A673 (cell line): ENCODE results near the gene MAP4K4.

Source experiments
- EZH2 ChIP-seq: fragments of 200-600 bp; sonication (generic); IDR thresholded peaks from 2 replicates; pipeline ENCODE4 v1.6.1; 2017; ENCODE audit warnings: borderline replicate concordance, low read depth, mild to moderate bottlenecking, mixed read lengths, antibody characterized with exemption, low read length; ENCODE audit not compliant: poor library complexity, severe bottlenecking
- TF ChIP-seq, protein P1 (sequence below): fragments of 300-800, 200-600 bp; sonication (generic); conservative IDR thresholded peaks from 2 replicates; pipeline ENCODE4 v1.5.1; 2017; ENCODE audit warnings: low read depth, mild to moderate bottlenecking, antibody characterized with exemption, low read length, moderate library complexity, mixed read lengths

- TF ChIP-seq, protein P1, sequence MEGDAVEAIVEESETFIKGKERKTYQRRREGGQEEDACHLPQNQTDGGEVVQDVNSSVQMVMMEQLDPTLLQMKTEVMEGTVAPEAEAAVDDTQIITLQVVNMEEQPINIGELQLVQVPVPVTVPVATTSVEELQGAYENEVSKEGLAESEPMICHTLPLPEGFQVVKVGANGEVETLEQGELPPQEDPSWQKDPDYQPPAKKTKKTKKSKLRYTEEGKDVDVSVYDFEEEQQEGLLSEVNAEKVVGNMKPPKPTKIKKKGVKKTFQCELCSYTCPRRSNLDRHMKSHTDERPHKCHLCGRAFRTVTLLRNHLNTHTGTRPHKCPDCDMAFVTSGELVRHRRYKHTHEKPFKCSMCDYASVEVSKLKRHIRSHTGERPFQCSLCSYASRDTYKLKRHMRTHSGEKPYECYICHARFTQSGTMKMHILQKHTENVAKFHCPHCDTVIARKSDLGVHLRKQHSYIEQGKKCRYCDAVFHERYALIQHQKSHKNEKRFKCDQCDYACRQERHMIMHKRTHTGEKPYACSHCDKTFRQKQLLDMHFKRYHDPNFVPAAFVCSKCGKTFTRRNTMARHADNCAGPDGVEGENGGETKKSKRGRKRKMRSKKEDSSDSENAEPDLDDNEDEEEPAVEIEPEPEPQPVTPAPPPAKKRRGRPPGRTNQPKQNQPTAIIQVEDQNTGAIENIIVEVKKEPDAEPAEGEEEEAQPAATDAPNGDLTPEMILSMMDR = no peak
- no peak for TF ChIP-seq EZH2
Observed at GRCh38 chr2:101658387-101658786, 39.1 kb upstream of the MAP4K4 start.
